Adrenal gland (tissue), 5 donors: Measurements from ENCODE around the gene SMAD3.

Source experiments
- CTCF ChIP-seq, 6 experiments: fragments of 450-650 bp in 4 of 6; fragments of 200-600 bp in 2 of 6; sonication (generic) in 1 of 6; IDR thresholded peaks; 1 replicate in 5 of 6; 2 replicates in 1 of 6; pipeline versions ENCODE4 v1.5.1 to v1.8.0; 2016 to 2021; ENCODE audit warnings: antibody characterized with exemption in 6 of 6, mild to moderate bottlenecking in 2 of 6, moderate library complexity in 1 of 6
- POLR2A ChIP-seq, 2 donors: fragments of 450-650 bp; IDR thresholded peaks; one replicate each; pipeline ENCODE4 v1.6.1; 2017; ENCODE audit warnings: antibody characterized with exemption in 2 of 2, mild to moderate bottlenecking in 2 of 2, moderate library complexity in 1 of 2
- donor health status: DM: no; HTN: no; CAD: no.

GRCh38 chr15:67146234-67146633 is 80.8 kb downstream of the SMAD3 start:
- no peak for TF ChIP-seq CTCF (IDR thresholded peaks at IDR 0.05)
- no peak for TF ChIP-seq POLR2A (IDR thresholded peaks at IDR 0.05)
